Tibial nerve (tissue), 4 donors: ENCODE measurements around the gene TAF6. TPM values are rescaled to one million over a fixed set of nuclear protein-coding genes. Genes with fewer than 3 reads are reported as not detected.

Experiments used
- DNase-seq, 2 donors: peaks; one replicate each; pipeline ENCODE4 v3.0.0-alpha.2; 2019; ENCODE audit warnings: low spot score in 2 of 2
- H3K27ac ChIP-seq, 4 donors: fragments of 200-600 bp; sonication (generic) in 3 of 4; one replicate each; pipeline ENCODE4 v1.5.1; 2017 to 2019; ENCODE audit warnings: mild to moderate bottlenecking in 1 of 4
- H3K27me3 ChIP-seq, 2 donors: fragments of 200-600 bp; sonication (generic) in 1 of 2; one replicate each; pipeline versions ENCODE4 v1.5.1 to v1.6.0; 2017 to 2019
- H3K36me3 ChIP-seq, 3 donors: fragments of 200-600 bp; sonication (generic); one replicate each; pipeline ENCODE4 v1.5.1; 2018 to 2019
- H3K4me1 ChIP-seq, 4 donors: fragments of 200-600 bp; sonication (generic) in 3 of 4; one replicate each; pipeline ENCODE4 v1.5.1; 2017 to 2019
- H3K4me3 ChIP-seq, 4 donors: fragments of 200-600 bp; sonication (generic) in 3 of 4; one replicate each; pipeline ENCODE4 v1.5.1; 2017 to 2019; ENCODE audit warnings: mild to moderate bottlenecking in 1 of 4, moderate library complexity in 1 of 4
- H3K9me3 ChIP-seq, 4 donors: fragments of 200-600 bp; sonication (generic) in 3 of 4; one replicate each; pipeline ENCODE4 v1.5.1; 2017 to 2019
- CTCF ChIP-seq, 5 experiments: fragments of 200-600 bp in 3 of 5; fragments of 450-650 bp in 2 of 5; sonication (generic) in 3 of 5; IDR thresholded peaks; one replicate each; pipeline ENCODE4 v1.5.1; 2016 to 2019; ENCODE audit warnings: antibody characterized with exemption in 5 of 5, mild to moderate bottlenecking in 3 of 5, moderate library complexity in 2 of 5
- EP300 ChIP-seq, 2 donors: sonication (generic); formaldehyde crosslinking; IDR thresholded peaks; one replicate each; pipeline ENCODE4 v1.6.1; 2017; ENCODE audit warnings: antibody characterized with exemption in 2 of 2, mild to moderate bottlenecking in 1 of 2
- POLR2A ChIP-seq, 2 donors: fragments of 450-650 bp; IDR thresholded peaks; one replicate each; pipeline ENCODE4 v1.6.1; 2017; ENCODE audit warnings: antibody characterized with exemption in 2 of 2, mild to moderate bottlenecking in 2 of 2, moderate library complexity in 2 of 2
- WGBS, 2 donors: methylation state at CpG; one replicate each; pipeline ENCODE4 v1.1.5; 2018; 5-methylcytosine and 5-hydroxymethylcytosine counted together
- total RNA-seq, 4 donors: library from RNA; depleted of rRNA; stranded (reverse); fragments of >200 nt; gene quantifications; one replicate each; pipeline ENCODE4 v1.1.0, GENCODE V29; 2016

The TAF6 gene
- total RNA-seq, 4 donors from 2014 or later: 46.1 to 56.9 (median 54.2) TPM

GRCh38 chr7:100157334-100158228 is 38.4 kb upstream of the TAF6 start:
- Histone ChIP-seq H3K4me1 (peaks cover 0 to 52% (median 16%) of the 10 kb centered on the region in 4 donors), H3K9me3 (no peaks in the 10 kb centered on the region), H3K36me3 (peaks cover 0 to 42% (median 0%) of the 10 kb centered on the region in 3 donors), H3K4me3 (peak overlapping the region; percentile 56 to 85 (median 80)), H3K27me3 (no peaks in the 10 kb centered on the region), H3K27ac (peak overlapping the region; percentile 59 to 85 (median 84))
- 21 to 26% methylated on average over 18 of the region's 32 CpGs for WGBS, 2 donors
- TF ChIP-seq POLR2A (IDR thresholded peaks at IDR 0.05) (no peak), EP300 (IDR thresholded peaks at IDR 0.05) (no peak), CTCF (IDR thresholded peaks at IDR 0.05) (no peak)
- DNase-seq: peak in 1 of 2 donors; percentile 21

GRCh38 chr7:100157069-100157333 is 37.8 kb upstream of the TAF6 start:
- Histone ChIP-seq H3K36me3 (peaks cover 0 to 43% (median 0%) of the 10 kb centered on the region in 3 donors), H3K27me3 (no peaks in the 10 kb centered on the region), H3K27ac (peak overlapping the region in 2 of 4 donors; percentile 84 to 85), H3K9me3 (no peaks in the 10 kb centered on the region), H3K4me3 (no peak overlapping the region), H3K4me1 (peaks cover 0 to 54% (median 16%) of the 10 kb centered on the region in 4 donors)
- WGBS, 2 donors: 69 to 72% methylated on average over 5 of the region's 5 CpGs
- TF ChIP-seq POLR2A (IDR thresholded peaks at IDR 0.05): no peak
- no peak for TF ChIP-seq EP300 (IDR thresholded peaks at IDR 0.05)
- TF ChIP-seq CTCF (IDR thresholded peaks at IDR 0.05): no peak
- DNase-seq: no peak

GRCh38 chr7:100156331-100157068 is 37.3 kb upstream of the TAF6 start:
- WGBS, 2 donors: 77 to 82% methylated on average over 15 to 16 of the region's 16 CpGs
- no peak for DNase-seq
- H3K27ac ChIP-seq: peak overlapping the region in 1 of 4 donors; percentile 84
- no peaks in the 10 kb centered on the region for H3K27me3 ChIP-seq
- TF ChIP-seq CTCF (IDR thresholded peaks at IDR 0.05): no peak
- TF ChIP-seq POLR2A (IDR thresholded peaks at IDR 0.05): no peak
- no peaks in the 10 kb centered on the region for H3K9me3 ChIP-seq
- H3K36me3 ChIP-seq: peaks cover 0 to 48% (median 0%) of the 10 kb centered on the region in 3 donors
- peaks cover 0 to 58% (median 16%) of the 10 kb centered on the region in 4 donors for H3K4me1 ChIP-seq
- no peak overlapping the region for H3K4me3 ChIP-seq

GRCh38 chr7:100155553-100156317 is 36.6 kb upstream of the TAF6 start:
- no peak for TF ChIP-seq CTCF (IDR thresholded peaks at IDR 0.05)
- TF ChIP-seq POLR2A (IDR thresholded peaks at IDR 0.05): no peak
- no peak for TF ChIP-seq EP300 (IDR thresholded peaks at IDR 0.05)
- peaks cover 0 to 56% (median 0%) of the 10 kb centered on the region in 3 donors for H3K36me3 ChIP-seq
- 85 to 86% methylated on average over 20 of the region's 20 CpGs for WGBS, 2 donors
- H3K9me3 ChIP-seq: no peaks in the 10 kb centered on the region
- no peak overlapping the region for H3K27ac ChIP-seq
- no peaks in the 10 kb centered on the region for H3K27me3 ChIP-seq
- no peak for DNase-seq
- H3K4me3 ChIP-seq: no peak overlapping the region
- peaks cover 0 to 61% (median 16%) of the 10 kb centered on the region in 4 donors for H3K4me1 ChIP-seq
